Purkinje cell (primary cell): ENCODE measurements around the gene BSCL2. TPM values are rescaled to one million over a fixed set of nuclear protein-coding genes. Genes with fewer than 3 reads are reported as not detected.

Experiments
- polyA plus RNA-seq: library from polyadenylated mRNA; unstranded; fragments of >200 nt; fragmentation: Nextera tagmentation; gene quantifications from 2 replicates; pipeline ENCODE4 v1.2.1, GENCODE V29; 2014

BSCL2 gene
- polyA plus RNA-seq = 511 and 550 TPM in 2 replicates

DNA sequence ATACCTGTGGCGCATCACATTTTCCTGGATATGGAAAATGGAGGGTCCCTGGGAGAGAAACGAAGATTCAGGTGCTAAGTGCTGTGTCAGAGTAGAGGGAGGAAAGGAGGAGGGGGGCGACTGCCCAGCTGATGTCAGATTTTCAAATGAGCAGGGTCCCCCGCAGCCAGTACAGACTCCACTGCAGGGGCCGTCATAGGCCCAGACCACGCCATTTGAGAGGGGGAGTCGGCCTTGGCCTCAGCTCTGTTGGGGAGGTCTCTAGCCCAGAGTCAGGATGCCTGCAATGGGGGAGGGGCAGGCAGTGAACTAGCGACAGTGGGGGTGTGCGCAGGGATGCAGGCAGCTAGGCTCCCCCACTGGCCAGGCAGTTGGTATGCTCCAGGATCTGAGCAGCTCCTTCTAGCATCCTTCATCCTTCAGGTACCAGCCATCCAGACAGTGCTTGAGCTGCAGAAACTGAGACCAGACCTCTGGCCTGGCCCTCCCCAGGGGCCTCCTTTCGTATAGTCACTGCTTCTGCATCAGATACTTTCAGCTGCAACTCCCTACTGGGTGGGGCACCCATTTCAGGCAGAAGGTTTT, at the start of gene BSCL2, which contains the start of gene GNG3:
TSS of gene BSCL2 (minus strand) at position 148 of the 585 bp plus-strand sequence. CDS start 229 bp downstream, outside the sequence.
TSS of gene GNG3 (plus strand) at position 400 of the 585 bp plus-strand sequence. CDS start 620 bp downstream, outside the sequence.

DNA sequence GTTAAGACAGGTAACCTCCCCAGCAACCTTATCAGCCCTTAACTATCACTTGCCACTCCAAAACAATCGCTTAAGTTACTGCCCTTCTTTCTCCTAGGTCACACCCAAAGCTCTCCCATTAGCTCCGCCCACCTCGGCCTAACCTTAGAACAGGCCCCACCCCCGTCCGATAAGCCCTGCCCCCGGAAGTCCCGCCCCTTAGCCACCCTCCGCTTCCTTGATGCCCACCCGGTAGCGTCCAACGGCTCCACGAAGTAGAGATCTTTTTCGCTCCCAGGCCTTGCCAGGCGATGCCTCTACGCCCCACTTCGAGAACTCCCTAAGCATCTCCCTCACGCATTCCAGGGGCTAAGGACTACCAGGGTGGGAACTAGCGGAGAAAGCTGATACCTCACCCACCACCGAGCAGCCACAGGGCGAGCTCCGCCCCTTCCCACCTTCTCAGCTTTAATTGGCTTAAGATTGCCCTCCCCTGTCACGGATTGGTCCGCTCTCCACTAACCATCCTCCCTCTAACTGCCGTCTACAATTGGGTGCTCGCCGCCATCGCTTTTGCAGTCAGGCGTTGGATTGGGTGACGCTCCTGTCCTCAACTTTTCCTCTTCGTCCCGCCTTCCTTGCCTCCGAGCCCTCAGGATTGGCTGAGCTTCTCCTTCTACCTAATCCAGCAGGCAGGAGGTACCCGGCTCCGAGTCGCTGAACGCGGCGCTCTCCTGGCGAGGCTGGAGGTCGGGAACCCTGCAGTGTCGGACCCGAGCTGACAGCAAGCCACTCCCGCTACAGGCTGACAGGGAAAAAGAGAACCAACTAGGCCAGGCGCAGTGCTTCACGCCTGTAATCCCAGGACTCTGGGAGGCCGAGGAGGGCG, 46.7 kb upstream of the BSCL2 start, which contains the start of gene ZBTB3:
TSS of gene ZBTB3 (minus strand) at position 425 of the 868 bp plus-strand sequence. CDS start 496 bp downstream, outside the sequence.

GRCh38 chr11:62728171-62728988, 21.2 kb upstream of the BSCL2 start, which contains the start of gene TTC9C:
TTC9C (plus strand) TSS chr11:62728486; CDS start chr11:62728849, 363 bp downstream.

DNA sequence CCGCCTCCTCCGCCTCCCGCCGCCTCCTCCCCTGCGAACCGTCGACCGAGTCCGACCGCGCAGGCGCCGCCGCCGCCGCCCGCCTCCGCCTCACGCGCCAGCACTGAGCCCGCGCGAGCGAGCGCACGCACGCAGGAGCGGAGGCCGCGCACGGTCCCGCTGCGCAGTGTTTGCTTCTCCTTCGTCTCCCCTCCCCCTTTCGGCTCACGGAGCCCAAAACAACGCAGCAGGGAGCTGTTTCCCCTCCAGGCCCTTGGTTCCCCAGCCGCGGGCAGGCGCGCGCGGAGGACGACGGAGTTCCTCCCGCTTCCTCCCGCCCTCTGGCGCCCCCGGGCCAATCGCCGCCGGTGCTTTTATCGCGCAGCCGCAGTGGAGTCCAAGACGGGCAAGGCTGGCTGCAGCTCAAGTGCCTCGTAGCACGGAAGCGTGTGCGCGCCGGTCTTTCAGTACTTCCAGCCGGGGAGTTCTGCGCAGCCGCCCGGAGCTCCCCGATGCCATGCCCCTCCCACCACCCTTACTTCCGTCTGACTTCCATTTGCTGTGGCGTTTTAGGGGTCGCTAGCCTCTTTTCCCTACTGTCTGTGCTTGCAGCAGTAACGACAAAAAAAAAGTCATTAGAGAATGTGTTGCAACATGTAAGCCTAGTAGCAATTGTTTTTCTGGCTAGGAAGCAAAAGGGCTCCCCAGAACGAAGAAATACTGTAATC, 20.1 kb upstream of the BSCL2 start, which contains the start of gene HNRNPUL2:
TSS of gene HNRNPUL2 (minus strand) at position 293 of the 707 bp plus-strand sequence. CDS start 301 bp downstream, outside the sequence.

DNA sequence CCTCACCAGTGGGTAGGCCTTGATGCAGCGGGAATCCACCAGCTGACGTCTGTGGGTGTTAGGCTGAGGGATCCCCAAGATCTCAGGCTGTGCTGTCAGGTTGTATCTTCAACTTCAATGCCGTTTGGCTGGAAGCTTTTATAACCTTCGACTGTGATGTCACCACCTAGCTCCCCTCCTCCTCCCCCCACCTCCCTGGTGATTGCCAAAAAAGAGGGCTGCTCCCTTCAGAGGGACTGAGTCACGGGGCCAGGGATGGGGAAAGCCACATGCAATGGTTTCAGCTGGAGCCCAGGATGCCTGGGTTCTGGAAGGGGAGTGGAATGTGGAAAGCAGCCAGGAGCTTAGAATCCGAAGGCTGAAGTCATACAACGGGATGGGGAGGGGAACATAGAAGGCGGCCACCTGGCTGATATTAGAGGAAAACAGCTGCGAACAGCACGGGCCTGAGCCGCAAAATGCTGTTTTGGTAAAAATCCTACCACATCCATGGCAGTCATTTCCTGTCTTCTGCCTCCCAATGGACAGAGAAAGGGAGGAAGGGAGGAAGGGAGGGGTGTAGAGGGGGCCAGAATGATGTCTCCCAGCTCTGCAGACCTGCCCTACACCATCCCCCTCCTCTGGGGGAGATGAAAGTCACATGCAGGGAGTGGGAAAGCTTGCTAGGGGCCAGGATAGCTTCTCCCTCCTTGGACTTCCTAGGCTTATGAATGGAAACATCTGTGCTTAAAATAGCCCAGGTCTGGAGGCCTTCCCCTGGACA, 17.6 kb downstream of the BSCL2 start, which contains the start of gene LRRN4CL:
TSS of gene LRRN4CL (minus strand) at position 110 of the 763 bp plus-strand sequence. CDS start 1,022 bp downstream, outside the sequence.

GRCh38 chr11:62678770-62679696, 28.2 kb downstream of the BSCL2 start, which contains the start of gene UBXN1:
UBXN1 (minus strand) TSS chr11:62679073; CDS start chr11:62678923, 150 bp downstream.

GRCh38 chr11:62671608-62672389, 35.4 kb downstream of the BSCL2 start, which contains the start of the genes LBHD1 and UQCC3:
LBHD1 (minus strand) TSS chr11:62672267; CDS start chr11:62670031, 2,236 bp downstream.
UQCC3 (plus strand) TSS chr11:62671673; CDS start chr11:62671746, 73 bp downstream.

DNA sequence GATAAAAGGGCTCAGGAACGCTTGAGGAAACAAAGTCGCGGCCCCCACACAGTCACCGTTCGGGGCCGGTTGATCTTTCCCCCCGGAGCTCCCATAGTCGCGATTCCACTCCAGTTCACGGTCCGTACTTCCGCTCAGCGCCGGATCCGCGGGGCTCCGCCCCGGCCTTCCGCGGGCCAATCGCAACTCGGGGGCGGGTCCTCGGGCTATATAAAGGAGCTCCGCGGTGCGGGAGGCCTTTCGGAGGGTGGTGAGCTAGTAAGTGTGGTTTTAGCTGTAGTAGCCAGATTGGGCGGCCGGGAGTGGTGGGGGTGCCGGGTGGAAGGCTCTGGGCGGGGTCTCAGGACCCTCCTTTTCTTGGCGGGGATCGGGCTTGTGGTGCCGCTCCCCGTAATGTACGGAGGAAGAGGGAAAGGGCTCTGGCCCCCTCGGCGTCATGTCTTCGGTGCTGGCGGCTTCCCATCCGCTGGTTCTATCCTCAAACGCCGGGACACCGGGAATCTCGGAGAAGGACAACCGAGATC, 42.1 kb downstream of the BSCL2 start, which contains the start of the genes C11orf98 and CSKMT:
TSS of gene C11orf98 (minus strand) at position 136 of the 524 bp plus-strand sequence. CDS start at position 95, 41 bp downstream.
TSS of gene CSKMT (plus strand) at position 238 of the 524 bp plus-strand sequence. CDS start 568 bp downstream, outside the sequence.

GRCh38 chr11:62645946-62646824, 61.0 kb downstream of the BSCL2 start, which contains the start of gene GANAB:
GANAB (minus strand) TSS chr11:62646613; CDS start chr11:62646599, 14 bp downstream.

Other genes with a start within 250 kb of the BSCL2 start
- 0.73 and 2.8 TPM in 2 replicates for gene AHNAK, start 160.6 kb downstream of the BSCL2 start, polyA plus RNA-seq
- gene EEF1G, start 133.5 kb downstream of the BSCL2 start, polyA plus RNA-seq = 108 and 114 TPM in 2 replicates
- 0.19 and 2.8 TPM in 2 replicates for gene TUT1, start 115.9 kb downstream of the BSCL2 start, polyA plus RNA-seq
- gene MTA2, start 105.6 kb downstream of the BSCL2 start, polyA plus RNA-seq = 0.60 and 0.63 TPM in 2 replicates
- gene EML3, start 94.6 kb downstream of the BSCL2 start, polyA plus RNA-seq = not detected in 2 replicates
- gene ROM1, start 94.2 kb downstream of the BSCL2 start, polyA plus RNA-seq = 0.29 TPM in 1 of 2 replicates, not detected in the other
- gene B3GAT3, start 85.4 kb downstream of the BSCL2 start, polyA plus RNA-seq = 6.0 and 19.2 TPM in 2 replicates
- 3.9 and 6.3 TPM in 2 replicates for gene GANAB, start 60.8 kb downstream of the BSCL2 start, polyA plus RNA-seq
- 1.1 and 1.3 TPM in 2 replicates for gene INTS5, start 54.1 kb downstream of the BSCL2 start, polyA plus RNA-seq
- gene C11orf98, start 42.2 kb downstream of the BSCL2 start, polyA plus RNA-seq = 82.2 and 95.4 TPM in 2 replicates
- 5.4 and 7.2 TPM in 2 replicates for gene CSKMT, start 42.1 kb downstream of the BSCL2 start, polyA plus RNA-seq
- 3.4 and 3.8 TPM in 2 replicates for gene UQCC3, start 35.8 kb downstream of the BSCL2 start, polyA plus RNA-seq
- gene LBHD1, start 35.2 kb downstream of the BSCL2 start, polyA plus RNA-seq = 2.2 TPM in 1 of 2 replicates, not detected in the other
- gene UBXN1, start 28.4 kb downstream of the BSCL2 start, polyA plus RNA-seq = 29.6 and 45.3 TPM in 2 replicates
- gene LRRN4CL, start 17.9 kb downstream of the BSCL2 start, polyA plus RNA-seq = not detected in 2 replicates
- 926 and 1,510 TPM in 2 replicates for gene GNG3, start 252 bp upstream of the BSCL2 start, polyA plus RNA-seq
- 6.1 and 11.6 TPM in 2 replicates for gene HNRNPUL2, start 20.0 kb upstream of the BSCL2 start, polyA plus RNA-seq
- 39.6 and 42.1 TPM in 2 replicates for gene TTC9C, start 21.1 kb upstream of the BSCL2 start, polyA plus RNA-seq
- gene ZBTB3, start 46.7 kb upstream of the BSCL2 start, polyA plus RNA-seq = 3.5 and 3.6 TPM in 2 replicates
- gene POLR2G, start 54.2 kb upstream of the BSCL2 start, polyA plus RNA-seq = 167 and 208 TPM in 2 replicates
- gene TAF6L, start 64.0 kb upstream of the BSCL2 start, polyA plus RNA-seq = 0.15 and 1.2 TPM in 2 replicates
- gene TMEM179B, start 80.0 kb upstream of the BSCL2 start, polyA plus RNA-seq = 19.7 and 23.2 TPM in 2 replicates
- gene TMEM223, start 84.6 kb upstream of the BSCL2 start, polyA plus RNA-seq = 12.5 and 20.4 TPM in 2 replicates
- gene NXF1, start 98.0 kb upstream of the BSCL2 start, polyA plus RNA-seq = 25.0 and 31.8 TPM in 2 replicates
- gene STX5, start 124.6 kb upstream of the BSCL2 start, polyA plus RNA-seq = 5.0 and 5.3 TPM in 2 replicates
- gene TEX54, start 125.4 kb upstream of the BSCL2 start, polyA plus RNA-seq = not detected in 2 replicates
- 11.6 and 16.4 TPM in 2 replicates for gene WDR74, start 132.2 kb upstream of the BSCL2 start, polyA plus RNA-seq
- gene SLC3A2, start 173.5 kb upstream of the BSCL2 start, polyA plus RNA-seq = 27.1 and 50.5 TPM in 2 replicates
- gene CHRM1, start 213.9 kb upstream of the BSCL2 start, polyA plus RNA-seq = 5.9 TPM in 1 of 2 replicates, not detected in the other